ENCODE results near the gene NFIC. TPM values are rescaled to one million over a fixed set of nuclear protein-coding genes. Genes with fewer than 3 reads are reported as not detected.

The NFIC gene
- polyA plus RNA-seq, 1 experiment: 5.0 TPM

DNA sequence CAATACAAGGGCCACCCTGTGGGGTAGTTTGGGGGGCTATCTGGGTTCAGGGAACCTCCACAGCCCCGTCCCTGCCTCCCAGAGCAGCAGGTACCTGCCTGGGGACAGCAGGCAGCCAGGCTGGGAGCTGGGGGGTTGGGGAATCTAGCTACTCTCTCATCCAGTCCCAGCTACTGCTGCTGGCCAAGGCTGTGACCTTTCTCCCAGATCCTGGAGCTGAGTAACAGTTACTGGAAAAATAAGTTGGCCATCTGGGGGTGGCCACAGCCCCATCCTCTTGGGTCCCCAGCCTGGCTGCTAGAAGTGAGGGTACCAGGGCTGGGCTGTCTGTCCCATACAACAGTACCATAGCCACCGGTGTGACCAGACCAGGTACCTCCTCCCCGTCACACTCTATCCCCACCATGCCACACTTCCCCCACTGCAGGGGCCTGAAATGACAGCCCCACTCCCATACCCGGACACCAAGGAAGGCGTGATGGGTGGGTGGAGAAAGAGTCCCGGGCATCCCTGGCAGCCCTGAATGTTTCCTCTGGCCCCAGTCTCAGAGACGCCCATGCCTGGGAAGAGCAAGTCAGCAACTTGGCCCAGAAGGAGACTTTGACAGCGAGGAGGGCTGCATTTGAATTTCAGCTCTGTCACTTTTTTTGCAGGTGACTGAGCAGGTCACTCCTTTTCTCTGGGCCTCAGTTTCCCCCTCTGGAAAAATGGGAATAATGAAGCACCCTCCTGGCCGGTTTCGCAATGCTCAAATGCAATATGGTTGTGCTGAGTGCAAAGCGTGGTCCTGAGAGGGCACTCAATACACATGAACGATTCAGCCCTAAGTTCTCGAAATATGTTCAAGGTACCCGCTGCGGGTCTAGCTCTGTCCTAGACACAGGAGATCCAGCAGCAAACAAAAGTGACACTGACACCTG, 30.7 kb upstream of the NFIC start:
- ChIA-PET POLR2A (interaction anchor here (0.5 kb wide), 1 partner anchor 49 kb away, joined by 3 read pairs; no protein-coding TSS in a partner anchor), CTCF (interaction anchor here (0.9 to 4.3 kb wide), 8 partner anchors 9 to 137 kb away, joined by 3 to 30 read pairs (median 4); no protein-coding TSS in a partner anchor)
- no peak for DNase-seq (ENCODE audit: low read depth)
- Histone ChIP-seq H3K36me3 (ENCODE audit: control insufficient read depth, insufficient read depth, low read length) (no peaks in the 10 kb centered on the region), H3K4me3 (ENCODE audit: low read depth, low read length) (no peak overlapping the region), H3K27me3 (ENCODE audit: control insufficient read depth, insufficient read depth, low read length) (no peaks in the 10 kb centered on the region)
- TF ChIP-seq, protein P1, sequence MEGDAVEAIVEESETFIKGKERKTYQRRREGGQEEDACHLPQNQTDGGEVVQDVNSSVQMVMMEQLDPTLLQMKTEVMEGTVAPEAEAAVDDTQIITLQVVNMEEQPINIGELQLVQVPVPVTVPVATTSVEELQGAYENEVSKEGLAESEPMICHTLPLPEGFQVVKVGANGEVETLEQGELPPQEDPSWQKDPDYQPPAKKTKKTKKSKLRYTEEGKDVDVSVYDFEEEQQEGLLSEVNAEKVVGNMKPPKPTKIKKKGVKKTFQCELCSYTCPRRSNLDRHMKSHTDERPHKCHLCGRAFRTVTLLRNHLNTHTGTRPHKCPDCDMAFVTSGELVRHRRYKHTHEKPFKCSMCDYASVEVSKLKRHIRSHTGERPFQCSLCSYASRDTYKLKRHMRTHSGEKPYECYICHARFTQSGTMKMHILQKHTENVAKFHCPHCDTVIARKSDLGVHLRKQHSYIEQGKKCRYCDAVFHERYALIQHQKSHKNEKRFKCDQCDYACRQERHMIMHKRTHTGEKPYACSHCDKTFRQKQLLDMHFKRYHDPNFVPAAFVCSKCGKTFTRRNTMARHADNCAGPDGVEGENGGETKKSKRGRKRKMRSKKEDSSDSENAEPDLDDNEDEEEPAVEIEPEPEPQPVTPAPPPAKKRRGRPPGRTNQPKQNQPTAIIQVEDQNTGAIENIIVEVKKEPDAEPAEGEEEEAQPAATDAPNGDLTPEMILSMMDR (IDR thresholded peaks at IDR 0.05; ENCODE audit: insufficient read depth, low read depth, low read length): no peak

DNA sequence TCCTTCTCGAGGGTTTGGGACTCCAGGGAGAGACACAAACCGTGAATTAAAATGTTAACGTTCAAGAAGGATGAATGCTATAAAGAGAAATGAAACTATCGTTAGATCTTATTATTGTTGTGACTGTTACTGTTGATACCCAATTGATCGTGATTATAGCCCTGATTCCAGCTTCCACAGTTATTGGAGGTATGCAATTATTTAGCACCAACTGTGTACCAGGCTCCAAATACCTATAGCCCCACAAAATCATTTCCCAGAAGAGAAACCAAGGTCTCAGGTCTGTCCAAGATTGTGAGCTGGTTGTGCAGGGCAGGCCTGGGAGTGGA, 30.1 kb upstream of the NFIC start:
- ChIA-PET POLR2A (no interaction called here), CTCF (interaction anchor here (0.9 to 4.3 kb wide), 7 partner anchors 10 to 150 kb away, joined by 3 to 30 read pairs (median 4); no protein-coding TSS in a partner anchor)
- Histone ChIP-seq H3K36me3 (ENCODE audit: control insufficient read depth, insufficient read depth, low read length) (no peaks in the 10 kb centered on the region), H3K4me3 (ENCODE audit: low read depth, low read length) (no peak overlapping the region), H3K27me3 (ENCODE audit: control insufficient read depth, insufficient read depth, low read length) (no peaks in the 10 kb centered on the region)
- DNase-seq (ENCODE audit: low read depth): no peak
- TF ChIP-seq, protein P1 (IDR thresholded peaks at IDR 0.05; ENCODE audit: insufficient read depth, low read depth, low read length): no peak

DNA sequence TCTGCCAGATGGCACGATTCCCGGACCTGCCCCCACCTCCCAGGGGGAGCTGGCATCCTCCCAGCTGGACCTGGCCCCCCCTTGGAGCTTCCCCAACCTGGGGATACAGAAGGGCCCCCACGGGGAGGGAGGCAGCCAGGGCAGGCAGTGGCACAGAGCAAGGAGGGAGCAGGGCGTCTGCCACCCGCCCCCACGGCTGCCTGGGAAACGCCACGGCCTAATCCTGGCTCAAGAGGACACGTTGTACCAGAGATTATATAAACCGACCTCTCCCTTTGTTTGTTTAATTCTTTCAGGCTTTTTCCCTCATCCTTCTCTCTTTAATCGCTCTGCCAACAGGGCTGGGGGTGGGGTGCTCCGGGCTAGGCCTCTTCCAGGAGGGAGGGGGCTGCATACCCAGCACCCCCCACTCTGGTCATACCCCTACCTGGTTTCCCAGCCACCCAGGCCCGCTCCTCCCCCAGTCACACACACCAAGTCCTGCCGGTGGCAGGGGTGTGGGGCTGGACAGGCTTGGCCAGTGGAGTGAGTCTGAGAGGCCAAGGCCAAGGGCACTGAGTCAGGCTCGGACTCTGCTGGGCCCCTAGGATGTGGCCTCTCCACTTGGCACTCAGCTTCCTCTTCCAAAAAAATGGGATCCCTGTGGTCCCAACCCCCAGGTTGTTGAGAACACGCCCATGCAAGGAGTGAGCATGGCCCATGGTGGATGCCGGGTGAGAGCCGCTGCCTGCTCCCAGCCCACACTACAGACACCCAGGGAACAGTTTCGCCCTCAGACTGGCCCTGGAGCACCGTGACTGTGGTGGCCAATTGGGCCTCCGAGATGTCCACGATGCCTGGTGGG, 29.5 kb upstream of the NFIC start:
- DNase-seq (ENCODE audit: low read depth): no peak
- H3K27me3 ChIP-seq (ENCODE audit: control insufficient read depth, insufficient read depth, low read length): no peaks in the 10 kb centered on the region
- no peaks in the 10 kb centered on the region for H3K36me3 ChIP-seq (ENCODE audit: control insufficient read depth, insufficient read depth, low read length)
- ChIA-PET CTCF (interaction anchor here (0.9 to 4.3 kb wide), 8 partner anchors 10 to 149 kb away, joined by 3 to 30 read pairs (median 6); no protein-coding TSS in a partner anchor), POLR2A (no interaction called here)
- TF ChIP-seq, protein P1 (IDR thresholded peaks at IDR 0.05; ENCODE audit: insufficient read depth, low read depth, low read length): no peak
- H3K4me3 ChIP-seq (ENCODE audit: low read depth, low read length): no peak overlapping the region

DNA sequence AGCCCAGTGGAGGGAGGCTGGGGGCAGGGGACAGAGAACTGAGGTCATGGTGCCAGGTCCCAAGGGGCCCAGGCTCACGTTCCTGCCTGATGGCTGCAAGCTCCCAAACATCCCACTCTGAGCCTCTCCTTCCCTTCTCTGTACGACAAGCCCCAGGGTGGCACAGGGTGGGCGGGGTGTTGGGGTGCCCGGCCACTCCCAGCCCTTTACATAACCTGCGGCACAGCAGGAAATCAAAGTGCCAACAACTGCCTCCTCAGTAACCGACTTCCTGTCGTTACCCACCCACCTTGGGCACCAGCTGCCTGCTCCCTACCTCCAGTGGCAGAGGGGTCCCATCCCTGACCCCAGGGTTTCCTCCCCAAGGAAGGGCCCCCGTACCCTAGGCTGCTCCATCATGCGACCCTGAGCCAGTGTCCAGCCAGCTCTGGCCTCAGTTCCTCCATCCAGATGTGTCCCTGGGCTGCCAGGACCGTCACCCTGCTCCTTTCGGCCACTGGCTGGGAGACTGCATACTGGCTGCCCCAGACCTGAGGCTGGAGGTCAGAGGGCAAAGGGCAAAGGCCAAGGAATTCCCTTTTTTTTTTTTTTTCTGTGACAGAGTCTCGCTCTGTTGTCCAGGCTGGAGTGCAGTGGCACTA, 27.7 kb upstream of the NFIC start:
- ChIA-PET CTCF (interaction anchor here (0.6 to 1.6 kb wide), 2 partner anchors 90 to 91 kb away, joined by 3 to 8 read pairs; no protein-coding TSS in a partner anchor), POLR2A (no interaction called here)
- TF ChIP-seq, protein P1 (IDR thresholded peaks at IDR 0.05; ENCODE audit: insufficient read depth, low read depth, low read length): no peak
- Histone ChIP-seq H3K4me3 (ENCODE audit: low read depth, low read length) (no peak overlapping the region), H3K36me3 (ENCODE audit: control insufficient read depth, insufficient read depth, low read length) (no peaks in the 10 kb centered on the region), H3K27me3 (ENCODE audit: control insufficient read depth, insufficient read depth, low read length) (no peaks in the 10 kb centered on the region)
- no peak for DNase-seq (ENCODE audit: low read depth)
